Memory B cell (primary cell): Measurements from ENCODE around the gene EYA2.
A peak's percentile ranks its signal among the peaks of the same experiment; 100 is the strongest.

Experiments
- ATAC-seq: fragments of 150-1000 bp; cut with Tn5 transposase; 2 replicates; pipeline ENCODE4 v1.10.0; 2021; ENCODE audit warnings: low read depth, mild to moderate bottlenecking, moderate library complexity
- DNase-seq, 2 donors: peaks; one replicate each; pipeline ENCODE4 v3.0.0; 2022; ENCODE audit warnings: low spot score in 2 of 2
- H3K27ac Mint-ChIP-seq: one replicate; pipeline ENCODE4 v1.8.0; 2022; ENCODE audit warnings: mild to moderate bottlenecking, moderate library complexity, mixed read lengths
- H3K27me3 Mint-ChIP-seq: one replicate; pipeline ENCODE4 v1.8.0; 2022; ENCODE audit warnings: mixed read lengths
- H3K36me3 Mint-ChIP-seq: one replicate; pipeline ENCODE4 v1.8.0; 2022; ENCODE audit warnings: mild to moderate bottlenecking, mixed read lengths
- H3K4me1 Mint-ChIP-seq: one replicate; pipeline ENCODE4 v1.8.0; 2022; ENCODE audit warnings: mixed read lengths
- H3K4me3 Mint-ChIP-seq: one replicate; pipeline ENCODE4 v1.8.0; 2022; ENCODE audit warnings: mild to moderate bottlenecking, moderate library complexity, mixed read lengths
- H3K9me3 Mint-ChIP-seq: one replicate; pipeline ENCODE4 v1.8.0; 2022; ENCODE audit warnings: mixed read lengths

The EYA2 gene

DNA sequence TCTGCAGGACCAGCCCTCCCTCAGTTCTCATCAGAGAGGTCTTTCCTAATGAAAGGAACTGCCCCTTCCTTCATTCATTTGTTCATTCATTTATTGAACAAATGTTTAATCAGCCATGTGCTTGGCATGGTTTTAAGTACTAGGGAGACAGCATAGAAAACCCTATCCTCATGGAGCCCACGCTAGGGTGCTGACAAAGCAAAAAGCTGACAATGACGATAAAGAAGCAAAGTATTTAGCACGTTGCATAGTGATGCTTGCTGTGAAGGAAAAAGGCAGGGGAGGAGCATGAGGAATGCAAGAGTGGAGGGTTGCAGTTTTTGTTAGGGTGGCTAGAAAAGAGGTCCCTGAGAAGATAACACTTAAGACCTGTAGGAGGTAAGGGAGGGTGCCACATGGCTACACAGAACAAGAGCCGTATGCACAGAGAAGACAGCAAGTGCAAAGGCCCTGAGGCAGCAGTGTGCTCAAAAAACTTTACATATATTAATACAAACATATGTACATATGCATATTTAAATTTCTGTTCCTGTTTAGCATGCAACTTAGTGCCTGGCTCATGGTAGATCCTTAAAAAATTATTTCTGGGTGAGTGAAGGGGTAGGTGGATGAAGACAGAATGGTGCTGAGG, 98.9 kb downstream of the EYA2 start:
- Mint-ChIP-seq H3K27me3 (peaks cover 11% of the 10 kb centered on the region), H3K4me1 (peaks cover 8% of the 10 kb centered on the region), H3K4me3 (peak overlapping the region; percentile 49), H3K36me3 (peaks cover 1% of the 10 kb centered on the region), H3K9me3 (peaks cover 2% of the 10 kb centered on the region), H3K27ac (no peak overlapping the region)
- DNase-seq (no peak), ATAC-seq (no peak)

DNA sequence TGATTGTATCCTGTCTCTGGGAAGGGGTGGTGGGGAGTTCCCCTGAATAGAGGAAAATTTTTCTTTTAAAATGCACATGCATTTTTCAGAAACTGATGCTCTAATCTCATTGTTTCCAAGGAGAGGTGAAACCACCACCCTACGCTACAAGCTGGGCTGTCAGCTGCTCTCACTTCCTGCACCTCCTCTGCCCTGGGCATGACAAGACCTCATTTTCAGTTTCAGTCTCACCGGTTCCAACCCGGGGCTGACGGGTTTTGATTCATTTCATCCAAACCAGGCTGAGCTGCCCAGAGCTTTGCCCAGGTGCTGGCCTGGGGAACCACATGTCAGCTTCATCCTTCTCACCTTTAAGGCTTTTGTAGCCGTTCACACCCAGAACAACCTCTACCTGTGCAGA, 99.7 kb downstream of the EYA2 start:
- H3K4me1 Mint-ChIP-seq = peaks cover 8% of the 10 kb centered on the region
- H3K4me3 Mint-ChIP-seq = peak overlapping the region; percentile 84
- ATAC-seq (peak; percentile 100), DNase-seq (peak; percentile 22 to 32)
- peaks cover 2% of the 10 kb centered on the region for H3K9me3 Mint-ChIP-seq
- H3K36me3 Mint-ChIP-seq = peaks cover 1% of the 10 kb centered on the region
- H3K27me3 Mint-ChIP-seq = peaks cover 11% of the 10 kb centered on the region
- no peak overlapping the region for H3K27ac Mint-ChIP-seq

DNA sequence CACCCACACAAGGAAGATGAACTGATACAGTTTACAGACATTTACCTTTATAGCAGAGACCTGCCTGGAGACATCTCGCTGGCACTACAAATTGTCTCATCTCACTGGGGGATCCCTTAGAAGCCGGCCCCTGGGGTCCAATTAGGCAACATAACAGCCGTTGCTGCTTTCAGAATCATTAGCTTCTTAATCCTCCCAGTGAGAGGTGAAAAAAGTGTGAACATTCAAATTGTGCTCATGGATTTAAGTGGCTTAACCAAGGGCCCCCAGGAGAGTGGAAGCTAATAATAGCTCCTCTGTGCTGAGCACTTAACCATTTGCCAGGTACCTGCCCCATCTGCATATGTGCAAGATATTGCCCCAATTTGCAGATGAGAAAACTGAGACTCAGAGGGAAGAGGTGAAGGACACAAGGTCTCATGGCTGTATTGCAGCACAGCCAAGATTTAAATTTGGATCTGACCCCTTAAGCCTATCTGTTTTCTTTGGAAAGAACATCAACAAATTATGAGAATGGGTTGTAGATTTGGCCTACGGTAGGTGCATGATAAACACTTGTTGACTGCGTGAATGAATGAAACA, 101.0 kb downstream of the EYA2 start:
- Mint-ChIP-seq H3K27me3 (peaks cover 6% of the 10 kb centered on the region), H3K27ac (no peak overlapping the region)

DNA sequence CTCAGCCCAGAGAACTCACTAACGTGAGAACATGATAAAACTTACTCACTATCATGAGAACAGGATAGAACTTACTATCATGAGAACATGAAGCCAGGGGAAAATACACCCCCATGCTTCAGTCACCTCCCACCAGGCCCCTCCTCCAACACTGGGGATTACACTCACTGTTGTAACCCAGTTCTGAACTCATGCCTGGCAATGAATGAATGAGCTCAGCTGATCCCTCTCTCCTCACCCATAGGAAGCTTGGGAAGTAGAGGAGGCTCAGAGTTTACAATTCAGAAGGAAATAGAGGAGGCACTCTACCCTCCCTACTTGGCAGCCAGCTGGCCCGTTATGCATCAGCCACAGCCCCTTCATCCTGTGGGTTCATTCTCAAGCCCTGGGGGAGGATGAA, 102.5 kb downstream of the EYA2 start:
- H3K27ac Mint-ChIP-seq = no peak overlapping the region
- ATAC-seq = no peak

More for the DNA sequence above, 101.0 kb downstream of the EYA2 start:
- H3K36me3 Mint-ChIP-seq = peaks cover 1% of the 10 kb centered on the region
- no peak for ATAC-seq
- no peak overlapping the region for H3K4me3 Mint-ChIP-seq
- DNase-seq = no peak
- peaks cover 2% of the 10 kb centered on the region for H3K9me3 Mint-ChIP-seq
- H3K4me1 Mint-ChIP-seq = peaks cover 8% of the 10 kb centered on the region

DNA sequence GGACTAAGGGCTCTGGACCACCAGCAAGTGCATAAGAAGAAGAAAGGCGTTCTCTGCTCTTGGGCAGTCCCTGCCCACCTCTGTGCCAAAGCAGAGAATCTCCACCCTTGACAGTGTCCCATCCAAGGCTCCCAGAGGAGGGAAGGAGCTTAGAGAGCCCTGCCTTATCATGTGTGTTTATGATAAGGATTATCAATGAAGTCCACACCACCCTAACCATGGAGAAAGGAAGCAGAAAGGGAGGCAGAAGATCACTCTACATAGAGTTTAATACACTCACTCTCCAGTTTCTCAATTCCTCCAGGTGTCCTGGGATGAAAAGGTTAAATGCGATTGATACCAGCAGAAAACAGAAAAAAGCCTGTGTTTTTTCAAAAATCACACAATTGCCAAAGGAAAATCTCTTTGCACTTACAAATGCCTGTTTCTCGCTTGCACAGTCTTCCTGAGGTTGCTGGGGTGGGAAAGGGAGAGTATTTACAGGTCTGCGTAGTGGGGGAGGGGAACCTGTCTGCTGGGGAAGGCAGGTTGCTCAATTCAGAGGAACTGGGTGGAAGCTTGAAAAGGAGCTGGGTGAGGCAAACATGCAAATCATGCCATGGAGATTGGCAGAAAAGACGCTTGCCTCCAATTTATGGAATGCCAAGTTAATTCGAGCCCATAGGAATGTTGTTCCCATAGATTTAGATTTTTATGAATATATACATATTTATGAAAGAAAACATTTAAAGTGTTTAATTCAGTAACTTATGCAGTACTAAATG, 104.0 kb downstream of the EYA2 start:
- DNase-seq = no peak
- Mint-ChIP-seq H3K4me3 (no peak overlapping the region), H3K4me1 (peaks cover 6% of the 10 kb centered on the region), H3K27me3 (peaks cover 12% of the 10 kb centered on the region), H3K27ac (no peak overlapping the region), H3K36me3 (peaks cover 6% of the 10 kb centered on the region), H3K9me3 (peaks cover 2% of the 10 kb centered on the region)
- no peak for ATAC-seq

More for the DNA sequence above, 102.5 kb downstream of the EYA2 start:
- H3K9me3 Mint-ChIP-seq = peaks cover 2% of the 10 kb centered on the region
- H3K4me1 Mint-ChIP-seq = peaks cover 8% of the 10 kb centered on the region
- H3K36me3 Mint-ChIP-seq = peaks cover 3% of the 10 kb centered on the region
- no peak overlapping the region for H3K4me3 Mint-ChIP-seq
- no peak for DNase-seq
- H3K27me3 Mint-ChIP-seq = peaks cover 9% of the 10 kb centered on the region

DNA sequence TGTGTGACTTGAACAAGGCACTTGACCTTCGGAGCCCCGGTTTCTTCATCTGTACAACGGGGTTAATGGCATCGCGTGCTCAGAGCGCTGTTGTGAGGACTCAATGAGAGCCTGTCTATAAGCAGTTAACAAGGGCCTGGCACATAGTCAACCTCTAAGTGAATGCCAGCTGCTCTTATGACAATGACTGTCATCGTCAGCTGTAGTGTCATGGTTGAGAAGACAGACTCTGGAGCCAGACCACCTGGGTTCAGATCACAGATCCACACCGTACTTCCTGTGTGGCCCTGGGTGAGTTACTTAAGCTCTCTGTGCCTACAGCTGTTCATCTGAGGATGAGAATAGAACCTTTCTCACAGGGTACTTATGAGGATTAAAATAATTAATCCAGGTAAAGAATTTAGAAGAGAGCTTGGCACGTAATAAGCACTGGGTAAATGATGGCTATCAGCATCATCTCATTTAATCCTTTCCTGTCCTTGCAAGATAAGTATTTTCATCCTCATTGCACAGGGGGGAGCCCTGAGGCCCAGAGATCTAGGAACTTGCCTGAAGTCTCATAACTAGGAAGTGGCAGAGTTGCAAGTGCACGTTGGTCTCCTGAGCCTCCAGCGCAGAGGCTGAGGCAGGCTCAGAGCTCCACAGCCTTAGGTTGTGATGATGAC, 105.3 kb downstream of the EYA2 start:
- DNase-seq = no peak
- Mint-ChIP-seq H3K9me3 (peaks cover 4% of the 10 kb centered on the region), H3K27me3 (peaks cover 12% of the 10 kb centered on the region), H3K4me1 (no peaks in the 10 kb centered on the region), H3K36me3 (peaks cover 9% of the 10 kb centered on the region), H3K4me3 (no peak overlapping the region), H3K27ac (no peak overlapping the region)
- peak; percentile 17 for ATAC-seq

DNA sequence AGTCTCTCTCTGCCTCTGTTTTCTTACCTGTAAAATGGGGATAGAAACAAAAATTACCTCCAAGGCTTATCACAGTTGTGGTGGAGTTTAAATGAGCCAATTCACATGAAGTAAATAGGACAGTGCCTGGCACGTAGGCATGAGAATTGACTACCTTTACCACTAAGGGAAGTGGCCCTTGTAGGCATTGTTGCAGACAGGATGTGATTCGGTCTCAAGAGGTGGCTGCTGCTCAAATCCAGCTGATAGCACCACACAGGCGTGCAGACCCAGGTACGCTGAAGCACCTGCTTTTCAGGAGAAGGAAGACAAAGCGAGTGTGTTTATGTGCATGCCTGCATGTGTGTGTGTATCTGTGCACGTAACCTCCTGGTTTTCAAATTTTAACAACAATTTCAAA, 108.6 kb downstream of the EYA2 start:
- no peak for DNase-seq
- Mint-ChIP-seq H3K9me3 (peaks cover 4% of the 10 kb centered on the region), H3K36me3 (peaks cover 9% of the 10 kb centered on the region), H3K4me3 (no peak overlapping the region), H3K27ac (no peak overlapping the region), H3K4me1 (no peaks in the 10 kb centered on the region), H3K27me3 (peaks cover 16% of the 10 kb centered on the region)
- no peak for ATAC-seq

DNA sequence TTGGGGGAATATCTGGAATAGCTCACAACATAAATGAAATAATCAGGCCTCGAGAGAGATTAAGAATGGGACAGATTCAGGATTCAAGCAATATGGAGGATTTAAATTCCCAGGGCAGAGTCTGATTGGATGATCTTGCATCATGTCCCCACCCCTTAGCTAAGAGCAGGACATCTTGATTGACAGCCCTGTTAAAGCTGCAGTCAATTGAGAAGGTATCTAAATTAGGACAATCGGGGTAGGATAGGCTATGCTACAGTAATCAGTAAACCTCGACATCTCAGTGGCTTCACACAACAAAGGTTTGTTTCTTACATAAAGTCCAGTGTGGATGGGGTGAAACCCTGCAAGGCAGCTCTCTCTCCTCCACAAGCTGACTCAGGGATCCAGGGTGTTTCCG, 109.5 kb downstream of the EYA2 start:
- DNase-seq (no peak), ATAC-seq (no peak)
- H3K9me3 Mint-ChIP-seq = peaks cover 4% of the 10 kb centered on the region
- H3K36me3 Mint-ChIP-seq = peaks cover 9% of the 10 kb centered on the region
- H3K27me3 Mint-ChIP-seq = peaks cover 16% of the 10 kb centered on the region
- no peaks in the 10 kb centered on the region for H3K4me1 Mint-ChIP-seq
- H3K27ac Mint-ChIP-seq = no peak overlapping the region
- no peak overlapping the region for H3K4me3 Mint-ChIP-seq

DNA sequence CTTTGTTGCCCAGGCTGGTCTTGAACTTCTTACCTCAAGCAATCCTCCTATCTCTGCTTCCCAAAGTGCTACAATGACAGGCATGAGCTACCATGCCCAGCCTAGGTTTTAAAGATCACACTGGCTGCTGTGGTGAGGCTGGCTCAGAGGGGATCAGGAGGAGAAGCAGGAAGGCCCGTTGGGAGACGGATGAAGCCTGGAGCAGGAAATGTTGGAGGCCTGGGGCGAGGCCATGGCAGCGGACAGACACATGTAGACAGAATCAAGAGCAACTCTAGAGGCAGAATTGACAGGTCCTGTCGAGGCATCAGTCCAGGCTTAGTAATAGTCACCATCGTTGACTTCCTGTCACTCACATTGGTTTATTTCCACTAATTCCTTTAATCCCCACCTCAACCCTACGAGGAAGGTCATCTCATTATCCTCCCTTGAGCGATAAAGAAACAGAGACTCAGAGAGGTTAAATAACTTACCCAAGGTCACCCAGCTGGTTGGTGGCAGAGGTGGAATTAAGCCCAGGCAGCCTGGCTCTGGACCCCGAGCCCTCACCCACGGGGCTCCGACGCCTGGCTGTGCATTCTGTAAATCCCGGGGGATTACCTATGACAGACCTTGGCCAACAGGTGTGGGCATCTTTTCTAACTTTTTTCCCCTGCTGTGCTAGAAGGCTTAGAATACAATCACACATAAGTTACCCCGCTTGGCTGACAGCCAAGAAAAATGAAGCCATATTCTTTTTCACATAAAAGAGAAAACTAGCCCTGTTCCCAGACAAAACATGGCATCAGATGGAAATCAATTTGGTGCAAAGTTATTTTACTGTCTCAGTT, 113.4 kb downstream of the EYA2 start:
- Mint-ChIP-seq H3K36me3 (peaks cover 9% of the 10 kb centered on the region), H3K4me1 (no peaks in the 10 kb centered on the region), H3K9me3 (peaks cover 4% of the 10 kb centered on the region), H3K27me3 (peaks cover 13% of the 10 kb centered on the region), H3K27ac (no peak overlapping the region), H3K4me3 (no peak overlapping the region)
- ATAC-seq (no peak), DNase-seq (no peak)

DNA sequence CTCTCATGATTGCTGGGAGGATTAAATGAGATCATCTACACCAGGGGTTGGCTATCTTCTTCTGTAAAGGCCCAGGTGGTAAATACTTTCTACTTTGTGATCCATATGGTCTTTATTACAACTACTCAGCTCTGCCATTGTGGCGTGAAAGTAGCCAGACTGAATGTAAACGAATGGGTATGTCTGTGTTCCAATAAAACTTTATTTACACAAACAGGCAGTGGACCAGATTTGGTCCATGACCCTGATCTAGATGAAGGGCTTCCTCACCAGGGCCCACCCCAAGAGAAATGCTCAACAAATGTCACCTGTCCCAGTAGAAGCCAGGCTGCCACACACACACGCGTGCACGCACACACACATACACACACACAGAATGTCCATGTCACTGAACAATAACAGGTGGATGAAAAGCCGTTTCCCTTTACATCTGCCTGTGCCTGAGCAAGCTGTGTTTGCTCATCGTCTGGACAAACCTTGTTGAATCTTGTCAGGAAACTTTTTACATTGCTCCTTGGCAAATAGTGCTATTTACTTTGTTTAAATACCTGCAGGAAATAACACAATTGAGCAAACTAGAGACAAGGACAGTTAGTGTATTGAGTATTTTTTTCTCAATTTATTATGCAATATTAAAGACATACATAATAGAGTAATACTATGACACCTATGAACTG, 114.3 kb downstream of the EYA2 start:
- Mint-ChIP-seq H3K36me3 (peaks cover 6% of the 10 kb centered on the region), H3K27me3 (peaks cover 10% of the 10 kb centered on the region), H3K9me3 (peaks cover 1% of the 10 kb centered on the region), H3K4me1 (no peaks in the 10 kb centered on the region), H3K27ac (no peak overlapping the region), H3K4me3 (no peak overlapping the region)
- ATAC-seq (no peak), DNase-seq (no peak)

DNA sequence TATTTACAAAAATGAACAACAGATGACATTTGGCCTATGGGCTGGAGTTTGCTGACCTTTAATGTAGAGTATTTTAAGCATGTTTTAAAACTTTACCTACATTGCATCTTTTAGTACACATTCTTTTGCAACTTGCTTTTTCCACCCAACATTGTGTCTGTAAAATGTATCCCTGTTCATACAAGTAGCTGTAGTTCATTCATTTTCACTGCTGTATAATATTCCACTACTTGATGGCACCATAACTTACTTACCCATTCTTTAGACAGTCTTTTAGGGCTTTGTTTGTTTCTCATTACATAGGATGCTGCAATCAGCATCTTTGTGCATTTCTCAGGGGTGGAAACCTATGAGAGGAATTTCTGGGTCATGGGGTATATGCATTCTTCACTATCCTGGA, 115.1 kb downstream of the EYA2 start:
- ATAC-seq = no peak
- no peak for DNase-seq
- peaks cover 10% of the 10 kb centered on the region for H3K27me3 Mint-ChIP-seq
- H3K4me3 Mint-ChIP-seq = no peak overlapping the region
- no peaks in the 10 kb centered on the region for H3K9me3 Mint-ChIP-seq
- peaks cover 4% of the 10 kb centered on the region for H3K36me3 Mint-ChIP-seq
- no peaks in the 10 kb centered on the region for H3K4me1 Mint-ChIP-seq
- H3K27ac Mint-ChIP-seq = no peak overlapping the region

DNA sequence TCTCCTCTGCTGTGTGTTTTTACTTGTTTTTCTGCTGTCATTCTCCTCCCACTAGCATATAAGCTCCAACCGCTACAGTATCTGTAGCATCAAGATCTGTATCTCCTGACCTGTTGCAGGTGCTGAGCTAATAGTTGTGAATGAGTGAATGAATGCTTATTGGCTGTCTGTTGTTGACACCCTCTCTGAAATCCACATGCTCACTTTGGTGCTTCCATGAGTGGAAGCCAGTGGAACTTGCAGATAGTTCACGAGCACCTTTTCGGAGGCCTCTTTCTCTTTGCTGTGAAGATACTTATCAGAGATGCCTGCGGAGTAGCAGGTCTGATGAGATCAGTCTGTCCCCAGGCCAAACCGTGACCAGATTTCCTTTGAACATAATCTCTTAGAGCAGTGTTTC, 117.3 kb downstream of the EYA2 start:
- ATAC-seq (no peak), DNase-seq (no peak)
- Mint-ChIP-seq H3K27me3 (peaks cover 13% of the 10 kb centered on the region), H3K27ac (no peak overlapping the region), H3K4me3 (no peak overlapping the region), H3K36me3 (peaks cover 4% of the 10 kb centered on the region), H3K4me1 (no peaks in the 10 kb centered on the region), H3K9me3 (no peaks in the 10 kb centered on the region)

DNA sequence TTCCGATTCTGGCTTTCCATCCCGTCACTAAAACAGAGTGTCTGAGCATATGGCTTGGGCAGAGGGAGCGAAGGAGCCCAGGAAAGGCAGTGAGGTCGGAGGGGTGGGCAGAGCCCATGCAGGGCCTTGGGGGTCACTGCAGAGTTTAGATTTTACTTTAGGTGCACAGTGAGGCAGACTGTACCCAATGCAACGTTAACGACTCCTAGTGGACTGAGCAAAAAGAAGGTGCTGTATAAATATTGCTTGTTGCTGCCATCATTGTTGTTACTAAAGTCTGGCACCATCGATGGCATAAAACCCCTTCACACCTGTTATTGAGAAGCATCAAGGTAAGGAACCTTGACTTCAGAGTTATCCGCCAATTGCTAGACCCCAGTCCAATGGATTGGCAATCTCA, 119.0 kb downstream of the EYA2 start:
- peaks cover 10% of the 10 kb centered on the region for H3K27me3 Mint-ChIP-seq
- H3K4me3 Mint-ChIP-seq = no peak overlapping the region
- no peaks in the 10 kb centered on the region for H3K9me3 Mint-ChIP-seq
- DNase-seq (no peak), ATAC-seq (no peak)
- H3K27ac Mint-ChIP-seq = no peak overlapping the region
- no peaks in the 10 kb centered on the region for H3K4me1 Mint-ChIP-seq
- H3K36me3 Mint-ChIP-seq = peaks cover 2% of the 10 kb centered on the region
